ENCODE measurements around the gene SOX9. TPM values are rescaled to one million over a fixed set of nuclear protein-coding genes. Genes with fewer than 3 reads are reported as not detected.
"Not testable (repeated sequence)": the region's sequence is repeated elsewhere in the genome, so short reads cannot be mapped to it uniquely, and the experiment has no call there.

The SOX9 gene
- total RNA-seq, 1 donor from 2014 or later, result 14.6 TPM

DNA sequence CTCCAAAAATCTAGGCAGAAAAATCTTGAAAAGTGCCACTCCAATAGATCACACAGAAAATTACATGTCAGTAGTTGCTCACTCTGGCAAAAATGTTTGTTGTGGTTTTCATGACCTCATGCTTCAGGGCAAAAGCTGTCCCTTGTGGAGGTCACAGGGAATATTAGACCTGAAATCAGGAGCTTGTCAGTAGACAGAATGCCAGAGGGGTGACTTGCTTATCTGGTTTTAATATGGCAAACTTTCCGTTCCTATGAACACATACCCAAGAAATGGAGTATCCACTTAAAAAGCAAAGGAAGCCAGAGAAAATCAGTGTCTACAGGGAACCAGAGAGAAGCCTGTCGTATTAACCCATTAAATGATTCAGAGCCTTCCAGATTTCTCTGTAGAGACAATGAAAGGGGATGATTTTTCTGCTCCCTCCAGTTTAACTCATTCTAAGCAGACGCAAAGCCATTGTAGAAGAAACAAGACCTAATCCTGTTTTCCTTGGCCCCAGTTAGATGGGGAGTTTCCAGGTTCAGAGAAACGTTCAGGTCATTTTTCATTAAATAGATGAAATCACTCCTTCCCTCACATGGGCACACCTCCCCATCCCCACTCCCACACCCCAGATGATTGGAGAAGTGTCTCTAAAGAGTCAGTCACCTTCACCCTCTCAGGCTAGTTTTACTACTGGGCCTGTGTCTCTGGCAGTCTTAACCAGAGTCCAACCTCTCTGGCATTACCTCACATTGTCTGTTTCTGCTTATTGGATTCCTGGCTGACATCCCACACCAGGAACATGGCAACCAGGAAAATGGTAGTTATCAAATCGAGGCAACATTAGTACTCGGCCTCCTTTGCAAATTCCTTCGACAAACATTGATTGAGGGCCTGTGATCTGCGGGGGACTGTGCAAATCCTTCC is 6.0 kb downstream of the SOX9 start:
- no peak for DNase-seq

DNA sequence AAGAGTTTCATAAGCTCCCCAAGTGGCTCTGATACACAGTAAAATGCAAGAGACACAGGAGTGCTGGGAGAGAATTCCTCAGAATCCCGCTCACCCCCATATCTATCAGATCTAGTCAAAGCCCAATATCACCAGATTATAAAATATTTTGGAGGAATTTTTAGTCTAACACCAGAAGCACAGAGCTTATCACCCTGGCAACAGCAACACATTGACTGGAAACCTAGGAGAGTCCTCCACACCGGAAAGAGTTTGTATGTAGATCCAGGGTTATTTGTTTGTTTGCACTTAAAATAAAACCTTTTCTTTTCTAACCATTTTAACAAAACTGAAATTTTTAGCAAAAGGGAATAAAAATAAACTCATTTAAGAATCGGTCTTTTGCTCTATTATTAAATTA is 7.2 kb downstream of the SOX9 start:
- DNase-seq, result no peak

DNA sequence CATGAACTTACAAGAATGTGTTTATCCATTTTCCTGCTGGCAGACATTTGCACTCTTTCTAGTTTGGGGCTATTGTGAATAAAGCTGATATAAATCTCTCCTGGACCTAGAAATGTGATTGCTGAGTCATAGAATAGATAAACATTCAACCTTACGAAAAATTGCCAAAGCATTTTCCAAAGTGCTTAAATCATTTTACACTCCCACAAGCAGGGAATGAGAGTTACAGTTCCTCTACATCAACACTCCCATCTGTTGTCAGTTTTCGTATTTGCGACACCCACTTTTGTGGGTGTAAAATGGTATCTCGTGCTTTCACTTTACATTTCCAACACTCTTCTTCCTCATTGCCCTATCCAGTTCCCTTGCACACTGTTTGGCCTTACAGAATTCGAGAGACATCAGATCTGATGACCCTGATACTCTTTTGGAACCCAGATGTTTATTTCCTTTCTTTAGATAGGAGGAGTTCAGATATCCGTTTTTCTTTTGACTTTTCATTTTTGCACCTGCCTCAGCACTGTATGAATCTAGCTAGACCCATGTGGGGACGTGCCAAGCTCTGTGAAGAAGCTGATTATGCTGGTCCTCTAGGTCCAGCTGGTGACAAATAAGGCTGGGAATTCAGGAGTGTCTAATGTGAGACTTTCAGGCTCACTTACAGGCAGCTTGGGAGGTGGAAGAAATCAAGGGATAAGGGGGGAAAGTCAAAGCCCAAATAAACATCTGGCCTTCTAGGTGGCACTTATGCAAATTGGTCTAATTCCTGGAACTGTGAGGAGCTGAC is 14.0 kb downstream of the SOX9 start:
- DNase-seq, result peak; percentile 76

DNA sequence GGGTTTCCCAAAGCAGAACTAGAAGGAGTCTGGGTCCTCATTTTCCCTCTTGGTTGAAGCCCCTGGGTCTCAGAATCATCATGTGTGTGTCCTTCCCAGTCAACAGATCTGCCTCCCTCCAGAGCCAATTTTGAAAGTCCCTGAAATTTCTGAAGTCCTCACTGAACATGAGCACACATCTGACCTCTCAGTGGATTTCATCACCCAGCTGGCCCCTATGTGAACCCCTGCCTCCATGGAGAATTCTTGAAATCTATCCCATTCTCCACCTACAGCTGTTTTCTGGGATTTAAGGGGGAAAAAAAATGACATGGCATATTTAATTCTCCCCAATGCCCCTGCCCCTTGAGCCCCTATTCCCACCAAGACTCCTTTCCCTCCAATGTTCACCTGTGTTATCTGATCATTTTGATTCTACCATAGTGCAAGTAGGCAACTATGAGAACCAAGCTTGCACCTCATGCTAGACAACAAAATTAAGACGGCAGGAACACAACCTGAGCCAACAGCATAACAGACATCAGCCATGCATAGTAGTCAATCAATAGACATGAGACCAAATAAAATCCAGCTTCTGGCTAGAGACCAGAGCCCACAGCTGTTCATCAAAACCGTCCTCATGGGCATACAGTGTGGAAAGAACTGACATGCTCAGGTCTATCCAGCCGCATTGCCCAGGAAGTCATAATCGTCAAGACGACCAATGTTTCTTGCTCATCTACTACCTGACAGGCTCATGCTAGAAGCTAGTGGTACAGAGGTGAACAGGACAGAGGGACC is 14.9 kb downstream of the SOX9 start:
- peak; percentile 87 for DNase-seq

DNA sequence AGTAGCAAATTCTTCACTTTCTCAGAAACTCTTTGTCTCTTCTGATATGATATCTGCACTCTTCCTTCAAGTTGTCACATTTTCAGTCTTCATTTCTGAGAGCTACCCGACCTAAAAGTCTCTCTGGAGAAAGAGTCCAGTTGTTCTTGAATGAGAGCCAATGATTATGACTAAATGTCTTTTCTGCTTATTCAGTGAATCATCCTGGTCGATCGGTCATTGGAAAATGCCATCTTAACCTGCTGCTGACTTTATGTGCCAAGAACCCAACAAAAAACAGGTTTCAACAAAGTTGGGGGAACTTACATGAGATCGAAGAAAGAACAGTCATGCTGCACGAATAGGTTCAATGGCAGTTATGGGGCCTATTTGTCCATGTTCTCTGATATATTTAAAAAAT is 15.9 kb downstream of the SOX9 start:
- peak; percentile 36 for DNase-seq

DNA sequence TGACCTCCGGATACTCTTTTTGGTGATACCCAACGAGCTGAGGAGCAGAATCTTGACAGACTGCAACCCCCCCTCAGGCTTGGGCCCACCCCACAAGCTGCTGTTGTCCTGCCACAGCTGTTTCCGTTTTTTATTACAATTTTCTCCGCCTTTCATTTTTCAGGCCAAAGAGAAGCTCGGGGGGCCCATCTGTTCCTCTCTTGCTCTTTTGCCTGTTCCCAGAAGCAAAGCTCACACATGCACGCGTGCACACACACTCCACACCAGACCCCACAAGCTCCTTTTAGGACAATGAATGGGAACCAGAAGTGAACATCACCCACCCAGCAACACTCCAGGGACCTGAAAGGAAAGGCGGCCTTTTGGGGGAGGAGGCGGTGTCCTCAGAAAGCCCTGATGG is 16.3 kb downstream of the SOX9 start:
- peak; percentile 89 for DNase-seq

DNA sequence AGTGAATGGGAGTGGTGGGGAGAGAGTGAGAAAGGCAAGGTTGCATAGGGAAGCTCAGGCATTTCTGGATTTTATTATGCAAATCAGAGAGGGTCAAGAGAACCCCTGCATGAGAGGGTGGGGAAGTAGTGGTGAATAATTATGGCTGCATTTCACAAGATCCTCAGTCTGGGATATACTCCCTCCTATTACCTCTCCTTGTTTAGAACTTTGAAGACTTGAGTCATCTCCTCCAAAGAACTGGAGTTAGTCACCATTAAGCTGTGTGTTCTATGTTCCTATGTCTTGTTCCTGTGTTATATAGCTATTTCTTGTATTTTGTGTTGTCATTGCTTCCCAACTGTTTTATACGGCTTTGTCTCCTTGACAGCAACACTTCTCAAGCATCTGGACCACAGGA is 18.4 kb downstream of the SOX9 start:
- DNase-seq, result no peak

DNA sequence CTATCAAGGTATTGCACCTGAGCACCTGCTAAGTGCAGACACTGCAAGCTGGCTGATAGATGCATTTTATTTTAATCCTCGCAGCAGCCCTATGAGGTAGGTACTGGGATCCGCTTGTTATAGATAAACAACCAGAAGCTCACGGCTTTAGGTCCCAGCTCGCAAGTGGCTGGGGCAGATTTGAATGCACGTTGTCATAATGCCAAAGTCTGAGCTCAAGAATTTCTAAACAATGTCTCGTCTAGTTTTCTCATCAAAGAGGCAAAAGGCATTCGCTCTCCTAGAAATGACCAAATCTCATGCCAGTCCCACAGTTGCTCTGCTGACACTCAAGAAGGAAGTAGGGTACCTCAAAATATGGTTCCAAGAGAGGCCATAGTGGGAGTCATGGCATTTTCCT is 20.5 kb downstream of the SOX9 start:
- peak; percentile 51 for DNase-seq

DNA sequence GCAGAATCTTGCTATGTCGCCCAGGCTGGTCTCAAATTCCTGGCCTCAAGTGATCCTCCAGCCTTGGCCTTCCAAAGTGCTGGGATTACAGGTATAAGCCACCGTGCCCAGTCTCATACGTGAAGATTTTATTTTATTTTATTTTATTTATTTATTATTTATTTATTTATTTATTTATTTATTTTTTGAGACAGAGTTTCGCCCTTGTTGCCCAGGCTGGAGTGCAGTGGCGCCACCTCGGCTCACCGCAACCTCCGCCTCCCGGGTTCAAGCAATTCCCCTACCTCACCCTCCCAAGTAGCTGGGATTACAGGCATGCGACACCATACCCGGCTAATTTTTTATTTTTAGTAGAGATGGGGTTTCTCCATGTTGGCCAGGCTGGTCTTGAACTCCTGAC is 21.3 kb downstream of the SOX9 start:
- DNase-seq, result not testable (repeated sequence)

DNA sequence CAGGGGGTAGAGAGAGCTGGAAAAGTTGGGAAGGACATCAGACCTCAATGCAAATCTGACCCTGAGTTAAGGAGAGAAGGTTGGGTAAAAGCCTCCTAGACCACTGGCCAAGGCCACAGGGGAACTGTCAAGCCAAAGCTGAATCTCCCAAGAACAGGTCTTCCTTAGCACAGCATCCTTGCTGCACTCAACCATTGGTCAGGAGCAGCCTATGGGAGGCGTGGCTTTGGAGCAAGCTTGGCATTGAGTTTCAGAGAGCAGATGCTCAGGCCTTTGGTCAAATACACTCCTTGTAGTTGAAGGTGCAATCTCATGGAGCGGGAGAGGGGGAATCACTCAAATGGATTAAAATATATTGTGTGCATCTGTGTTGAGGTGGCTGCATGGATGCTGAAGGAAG is 21.8 kb downstream of the SOX9 start:
- no peak for DNase-seq

DNA sequence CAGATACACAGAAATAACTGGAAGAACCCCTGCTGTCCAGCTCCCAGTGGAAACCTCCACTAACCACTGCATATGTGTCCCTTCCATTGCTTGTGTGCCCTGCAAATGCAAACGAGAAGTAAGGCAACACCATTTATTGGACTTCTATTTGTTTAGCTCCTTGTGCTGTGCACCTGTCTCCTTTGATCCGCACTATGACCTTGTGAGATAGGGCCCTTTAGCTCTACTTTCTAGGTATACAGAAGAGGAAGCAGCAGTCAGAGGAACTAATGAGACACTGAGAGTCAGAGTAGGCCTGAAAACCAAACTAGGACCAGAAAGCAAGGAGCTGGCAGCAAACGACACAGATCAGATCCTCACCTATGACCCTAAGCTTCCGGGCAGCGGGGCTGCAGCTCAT is 22.4 kb downstream of the SOX9 start:
- DNase-seq, result no peak

DNA sequence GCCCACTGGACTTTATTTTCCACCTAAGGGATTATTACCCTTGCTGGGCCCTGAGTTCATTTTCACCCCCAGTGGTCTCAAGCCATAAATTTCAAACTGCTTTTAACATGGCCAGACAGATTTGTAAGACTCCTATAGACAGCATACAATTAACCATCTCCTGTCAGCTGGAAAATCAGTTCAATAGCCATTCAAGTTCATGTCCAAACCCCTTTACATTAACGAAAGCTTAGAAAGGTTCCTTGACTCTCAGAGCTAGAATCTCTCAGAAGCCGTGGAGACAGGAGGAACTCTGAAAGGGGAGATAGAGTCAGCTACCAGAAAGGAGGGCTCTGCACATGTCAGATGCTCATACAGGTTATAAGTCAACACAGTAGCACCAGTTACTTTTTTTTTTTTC is 23.3 kb downstream of the SOX9 start:
- no peak for DNase-seq

DNA sequence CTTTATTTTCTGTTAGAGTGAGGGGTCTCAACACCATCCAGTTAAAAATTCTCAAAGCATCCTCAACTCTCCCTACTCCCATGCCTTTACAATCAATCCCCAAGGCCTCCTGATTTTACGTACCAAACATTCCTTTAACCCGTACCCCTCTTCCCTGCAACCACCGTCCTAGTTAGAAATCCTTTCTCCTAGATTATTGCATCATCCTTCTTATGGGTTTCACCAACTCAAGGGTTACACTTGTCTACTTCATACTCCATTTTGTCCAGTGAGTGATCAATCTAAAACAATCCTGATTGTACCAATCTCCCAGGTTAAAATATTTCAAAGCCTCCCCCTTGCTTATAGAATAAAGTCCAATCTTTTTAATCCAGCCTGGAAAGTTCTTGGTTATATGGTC is 24.7 kb downstream of the SOX9 start:
- DNase-seq, result no peak

DNA sequence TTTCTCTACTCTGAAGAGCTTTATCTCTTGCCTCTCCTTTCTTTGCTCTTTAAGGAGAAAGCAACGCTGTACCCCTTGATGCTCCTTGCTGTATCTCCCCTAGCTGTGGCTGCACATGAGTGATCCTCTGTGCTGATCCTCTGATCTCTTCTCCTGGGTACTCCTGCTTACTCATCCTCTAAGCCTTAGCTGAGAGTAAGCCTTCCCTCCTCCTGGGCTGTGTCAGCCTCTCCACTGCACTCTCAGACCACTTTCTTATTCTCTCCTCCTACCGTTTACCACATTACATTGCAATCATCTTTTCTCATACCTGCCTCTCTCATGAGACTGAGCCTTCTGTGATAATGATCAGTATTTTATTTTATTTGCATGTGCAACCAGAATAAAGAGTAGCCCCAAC is 25.1 kb downstream of the SOX9 start:
- DNase-seq, result no peak

DNA sequence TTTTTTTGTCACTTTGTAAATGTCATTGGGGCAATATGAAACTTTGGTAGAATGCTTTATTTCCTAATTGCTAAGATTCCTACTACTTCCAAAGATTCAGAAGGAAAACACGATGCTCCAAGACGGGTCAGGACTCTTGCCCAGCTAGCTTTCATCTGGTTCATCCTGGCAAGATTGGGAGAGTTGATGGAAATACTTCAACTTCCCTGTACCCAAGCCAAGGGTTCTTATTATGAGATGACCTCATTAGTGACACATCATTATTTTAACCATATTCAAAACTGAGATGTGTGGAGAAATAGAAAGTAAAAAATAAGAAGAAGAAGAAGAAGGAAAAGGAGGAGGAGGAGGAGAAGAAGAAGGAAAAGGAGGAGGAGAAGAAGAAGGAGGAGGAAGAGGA is 25.6 kb downstream of the SOX9 start:
- DNase-seq, result no peak

DNA sequence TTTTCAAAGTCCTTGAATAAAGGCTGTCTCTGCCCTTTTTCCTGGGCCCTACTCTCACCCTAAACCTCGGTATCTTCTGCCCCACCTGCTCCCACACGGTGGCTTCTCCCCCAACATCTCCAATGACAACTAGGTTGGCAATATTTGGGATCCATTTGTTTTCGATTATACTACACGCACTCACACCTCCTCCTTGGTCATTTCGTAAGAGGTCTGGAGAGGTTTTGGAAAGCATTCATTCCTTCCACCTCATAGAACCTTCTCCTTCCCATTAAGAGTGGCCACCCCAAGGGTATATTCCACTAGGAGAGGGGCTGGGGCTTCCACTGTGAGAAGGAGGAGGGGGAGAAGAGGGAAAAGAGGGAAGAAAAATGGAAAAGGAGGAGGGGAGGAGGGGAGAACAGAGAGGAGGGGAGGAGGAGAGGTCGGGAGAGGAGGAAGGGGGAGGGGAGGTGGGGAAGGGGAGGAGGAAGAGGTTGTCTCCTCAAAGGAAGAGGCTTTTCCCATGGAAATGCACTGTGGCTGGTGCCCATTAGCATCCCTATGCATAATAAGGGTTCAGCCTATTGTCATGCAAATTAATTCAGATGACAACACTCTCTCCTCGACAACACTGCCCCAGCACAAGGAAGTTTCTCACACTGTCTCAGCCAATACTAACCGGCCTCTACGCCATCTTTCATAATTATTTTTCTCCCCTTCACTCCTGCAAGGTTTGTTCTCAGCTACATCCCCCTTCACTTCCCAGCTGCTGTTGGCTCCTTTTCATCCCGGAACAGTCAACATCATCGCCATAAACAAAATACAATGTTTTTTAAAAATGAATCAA is 30.0 kb downstream of the SOX9 start:
- no peak for DNase-seq

DNA sequence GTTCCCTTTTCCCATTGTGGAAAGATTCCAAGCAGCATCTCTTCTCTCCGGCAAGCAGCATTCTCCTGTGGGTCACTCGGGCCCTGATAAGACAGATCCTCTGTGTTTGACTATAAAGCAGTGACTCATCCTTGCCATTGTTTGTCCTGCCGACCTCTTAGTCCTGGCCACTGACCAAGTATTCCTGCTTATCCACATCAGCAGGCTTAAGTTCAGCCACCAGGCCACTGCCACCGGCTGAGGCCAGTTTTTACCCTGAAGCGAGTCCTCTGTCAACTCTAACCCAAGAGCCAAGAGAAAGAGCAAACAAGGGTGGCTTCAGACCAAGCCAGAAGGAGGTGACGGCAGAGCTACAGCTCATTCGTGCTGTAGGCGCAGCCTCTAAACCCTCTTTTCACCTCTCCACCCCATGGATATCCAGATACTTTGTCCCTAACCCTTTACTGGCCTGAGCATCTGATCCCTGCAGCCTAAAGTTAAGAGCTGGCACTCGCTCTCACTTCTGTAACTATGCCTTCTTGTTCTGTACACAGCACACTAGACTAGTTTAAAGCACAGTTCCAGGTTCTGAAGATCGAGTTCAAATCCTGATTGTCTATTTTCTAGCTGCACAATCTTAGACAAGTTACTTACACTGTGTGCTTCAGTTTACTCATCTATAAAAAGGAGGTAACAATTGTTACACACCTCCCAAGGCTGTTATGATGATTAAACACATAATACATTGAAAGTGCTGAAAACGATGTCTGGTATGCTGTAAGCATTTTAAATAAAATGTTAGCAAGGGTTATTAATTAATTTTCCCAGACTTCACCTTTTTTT is 31.0 kb downstream of the SOX9 start:
- DNase-seq, result no peak

DNA sequence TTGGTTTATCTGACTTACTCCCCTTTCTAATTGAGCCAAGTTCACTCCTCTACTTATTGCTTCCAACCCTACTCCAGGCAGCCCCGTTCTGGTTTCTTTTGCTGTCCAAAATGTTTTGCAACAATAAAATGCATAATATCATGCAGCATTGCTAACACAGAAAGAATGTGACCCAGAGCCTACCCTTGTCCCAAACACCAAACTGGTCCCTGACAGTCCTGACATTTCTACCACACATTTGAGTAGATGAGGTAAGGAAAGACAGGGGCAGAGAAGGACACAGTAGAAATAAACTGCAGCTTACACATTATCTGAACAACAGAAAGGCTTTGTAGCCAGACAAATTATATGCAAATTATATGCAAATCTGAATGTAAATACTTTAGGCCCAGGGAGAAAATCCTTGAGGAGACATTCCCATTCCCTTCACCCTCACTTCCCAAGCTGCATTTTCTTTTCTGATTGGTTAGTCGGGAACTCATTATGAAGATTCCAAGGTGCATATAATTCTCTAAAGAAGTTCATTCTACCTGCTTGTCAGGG is 31.6 kb downstream of the SOX9 start:
- no peak for DNase-seq

DNA sequence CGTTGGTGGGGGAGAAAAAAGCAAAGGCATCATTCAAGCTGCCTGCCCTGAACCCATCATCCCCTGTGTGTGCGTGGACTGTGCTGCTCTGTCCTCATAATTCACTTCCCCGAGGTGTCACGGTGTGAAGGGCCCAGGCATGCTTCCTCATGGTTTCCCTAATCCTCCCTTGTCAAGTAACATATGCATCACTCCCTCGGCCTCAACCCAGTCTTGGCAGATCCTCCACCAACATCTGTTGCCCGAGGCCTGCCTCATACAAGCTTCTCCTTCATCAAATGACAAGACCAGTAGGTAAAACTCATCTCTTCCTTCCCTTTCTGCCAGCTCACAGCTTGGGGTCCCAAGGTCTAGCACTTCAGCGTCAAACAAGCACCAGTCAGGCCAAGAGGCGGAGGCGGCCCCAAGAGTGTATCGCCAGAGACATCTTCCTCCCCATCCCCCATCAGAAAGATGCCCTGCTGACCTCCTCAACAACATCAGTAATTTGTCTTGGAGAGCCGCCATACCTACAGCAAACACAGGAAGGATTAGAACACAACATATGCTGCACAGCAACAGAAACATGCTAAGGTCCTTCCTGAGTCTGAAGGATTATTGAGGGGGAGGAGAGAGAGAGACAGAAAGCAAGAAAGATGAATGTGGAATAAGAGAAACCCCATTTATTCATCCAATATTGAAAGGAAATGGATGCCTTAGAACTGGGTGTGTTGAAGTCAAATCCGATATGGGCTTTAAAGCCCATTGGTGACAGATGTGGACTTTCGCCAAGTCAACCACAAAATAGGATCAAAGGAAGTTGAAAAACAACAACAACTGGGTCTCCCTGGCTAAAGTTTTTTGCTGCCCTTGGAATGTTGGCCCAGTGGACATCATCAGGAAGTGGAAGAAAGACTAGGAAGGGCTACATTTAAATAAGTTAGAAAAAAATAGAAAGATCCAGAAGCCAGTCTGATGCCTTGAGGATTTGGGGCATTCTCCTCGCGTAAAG is 38.4 kb downstream of the SOX9 start:
- peak; percentile 82 for DNase-seq
